GM06990 (cell line): ENCODE data around the gene AMZ1.

Experiments used
- DNase-seq: peaks from one replicate; pipeline ENCODE4 v3.0.0-alpha.2; 2011; ENCODE audit not compliant: insufficient read length; ENCODE audit errors: extremely low read depth
- H3K27me3 ChIP-seq: replicated peaks from 2 replicates; pipeline ENCODE4 v1.6.0; 2011; ENCODE audit warnings: low read length; ENCODE audit not compliant: control insufficient read depth, insufficient read depth
- H3K36me3 ChIP-seq: 2 replicates; pipeline ENCODE4 v1.5.1; 2011; ENCODE audit warnings: low read length; ENCODE audit not compliant: control insufficient read depth, insufficient read depth
- H3K4me3 ChIP-seq: replicated peaks from 2 replicates; pipeline ENCODE4 v1.5.1; 2011; ENCODE audit warnings: low read depth, mild to moderate bottlenecking, control low read depth, low read length
- TF ChIP-seq, protein P1 (sequence below): IDR thresholded peaks from 2 replicates; pipeline ENCODE4 v1.5.1; 2011; ENCODE audit warnings: low read length, control low read depth, mild to moderate bottlenecking, inconsistent platforms; ENCODE audit not compliant: insufficient read depth, poor library complexity, severe bottlenecking

AMZ1 gene

DNA sequence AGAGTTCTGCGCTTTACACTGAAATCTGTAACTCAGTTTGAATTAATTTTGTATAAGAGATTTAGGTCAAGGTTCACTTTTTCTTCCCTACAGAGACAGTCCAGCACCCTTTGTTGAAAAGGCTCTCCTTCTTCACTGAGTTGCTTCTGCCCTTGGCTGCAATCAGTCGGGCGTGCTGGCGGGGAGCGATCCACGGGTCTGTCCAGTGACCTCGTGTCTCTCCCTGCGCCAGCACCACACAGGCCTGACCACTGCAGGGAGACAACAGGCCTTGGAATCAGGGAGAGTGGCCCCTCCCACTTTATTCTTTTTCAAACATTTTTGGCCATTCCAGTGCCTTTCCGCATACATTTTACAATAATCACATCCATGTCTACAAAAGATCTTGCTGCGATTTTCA lies 66.9 kb downstream of the AMZ1 start:
- no peak overlapping the region for H3K4me3 ChIP-seq
- TF ChIP-seq, protein P1, sequence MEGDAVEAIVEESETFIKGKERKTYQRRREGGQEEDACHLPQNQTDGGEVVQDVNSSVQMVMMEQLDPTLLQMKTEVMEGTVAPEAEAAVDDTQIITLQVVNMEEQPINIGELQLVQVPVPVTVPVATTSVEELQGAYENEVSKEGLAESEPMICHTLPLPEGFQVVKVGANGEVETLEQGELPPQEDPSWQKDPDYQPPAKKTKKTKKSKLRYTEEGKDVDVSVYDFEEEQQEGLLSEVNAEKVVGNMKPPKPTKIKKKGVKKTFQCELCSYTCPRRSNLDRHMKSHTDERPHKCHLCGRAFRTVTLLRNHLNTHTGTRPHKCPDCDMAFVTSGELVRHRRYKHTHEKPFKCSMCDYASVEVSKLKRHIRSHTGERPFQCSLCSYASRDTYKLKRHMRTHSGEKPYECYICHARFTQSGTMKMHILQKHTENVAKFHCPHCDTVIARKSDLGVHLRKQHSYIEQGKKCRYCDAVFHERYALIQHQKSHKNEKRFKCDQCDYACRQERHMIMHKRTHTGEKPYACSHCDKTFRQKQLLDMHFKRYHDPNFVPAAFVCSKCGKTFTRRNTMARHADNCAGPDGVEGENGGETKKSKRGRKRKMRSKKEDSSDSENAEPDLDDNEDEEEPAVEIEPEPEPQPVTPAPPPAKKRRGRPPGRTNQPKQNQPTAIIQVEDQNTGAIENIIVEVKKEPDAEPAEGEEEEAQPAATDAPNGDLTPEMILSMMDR: no peak
- H3K27me3 ChIP-seq: no peaks in the 10 kb centered on the region
- H3K36me3 ChIP-seq: no peaks in the 10 kb centered on the region
- no peak for DNase-seq

DNA sequence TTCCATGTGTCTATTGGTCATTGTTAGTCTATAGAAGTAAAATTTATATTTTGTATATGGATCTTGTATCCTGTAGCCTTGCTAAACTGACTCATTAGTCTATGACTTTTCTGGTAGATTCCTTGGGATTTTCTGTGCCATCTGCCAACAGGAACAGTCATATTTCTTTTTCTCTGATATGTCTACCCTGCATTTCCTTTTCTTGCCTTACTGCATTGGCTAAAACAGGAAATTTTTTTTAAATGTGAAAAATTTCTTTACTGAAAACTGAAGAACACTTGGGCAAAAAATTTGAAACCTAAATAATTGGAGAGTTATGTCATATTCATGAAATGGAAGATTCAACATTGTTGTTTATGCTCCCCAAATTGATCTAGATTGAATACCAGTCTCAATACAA lies 67.5 kb downstream of the AMZ1 start:
- TF ChIP-seq, protein P1: no peak
- H3K36me3 ChIP-seq: no peaks in the 10 kb centered on the region
- no peak overlapping the region for H3K4me3 ChIP-seq
- DNase-seq: no peak
- no peaks in the 10 kb centered on the region for H3K27me3 ChIP-seq

DNA sequence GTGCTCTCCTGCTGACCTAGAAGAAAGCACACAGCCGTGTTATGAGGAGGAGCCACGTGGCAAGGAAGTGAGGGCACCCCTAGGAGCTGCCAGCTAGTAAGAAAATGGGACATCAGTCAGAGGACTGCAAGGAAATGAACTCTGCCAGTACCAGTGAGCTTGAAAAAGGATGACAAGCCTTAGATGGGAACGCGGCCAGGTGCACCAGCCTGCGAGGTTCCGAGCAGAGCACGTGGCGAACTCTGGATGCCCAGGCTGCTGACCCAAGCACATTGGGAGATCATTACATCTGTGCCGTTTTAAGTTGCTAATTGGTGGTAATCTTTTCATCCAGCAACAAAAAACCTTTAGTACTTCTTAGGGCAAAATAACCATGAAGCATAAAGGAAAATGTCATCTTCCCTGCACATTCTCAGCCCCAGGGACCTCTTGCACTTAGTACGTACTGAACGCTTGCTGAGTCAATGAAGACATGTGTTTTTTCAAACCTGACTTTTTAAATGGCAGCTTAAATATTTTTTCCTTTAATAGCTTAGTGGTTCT lies 69.4 kb downstream of the AMZ1 start:
- TF ChIP-seq, protein P1: no peak
- Histone ChIP-seq H3K36me3 (no peaks in the 10 kb centered on the region; the same call in 1 of the 2 replicates), H3K27me3 (no peaks in the 10 kb centered on the region), H3K4me3 (no peak overlapping the region)
- no peak for DNase-seq

DNA sequence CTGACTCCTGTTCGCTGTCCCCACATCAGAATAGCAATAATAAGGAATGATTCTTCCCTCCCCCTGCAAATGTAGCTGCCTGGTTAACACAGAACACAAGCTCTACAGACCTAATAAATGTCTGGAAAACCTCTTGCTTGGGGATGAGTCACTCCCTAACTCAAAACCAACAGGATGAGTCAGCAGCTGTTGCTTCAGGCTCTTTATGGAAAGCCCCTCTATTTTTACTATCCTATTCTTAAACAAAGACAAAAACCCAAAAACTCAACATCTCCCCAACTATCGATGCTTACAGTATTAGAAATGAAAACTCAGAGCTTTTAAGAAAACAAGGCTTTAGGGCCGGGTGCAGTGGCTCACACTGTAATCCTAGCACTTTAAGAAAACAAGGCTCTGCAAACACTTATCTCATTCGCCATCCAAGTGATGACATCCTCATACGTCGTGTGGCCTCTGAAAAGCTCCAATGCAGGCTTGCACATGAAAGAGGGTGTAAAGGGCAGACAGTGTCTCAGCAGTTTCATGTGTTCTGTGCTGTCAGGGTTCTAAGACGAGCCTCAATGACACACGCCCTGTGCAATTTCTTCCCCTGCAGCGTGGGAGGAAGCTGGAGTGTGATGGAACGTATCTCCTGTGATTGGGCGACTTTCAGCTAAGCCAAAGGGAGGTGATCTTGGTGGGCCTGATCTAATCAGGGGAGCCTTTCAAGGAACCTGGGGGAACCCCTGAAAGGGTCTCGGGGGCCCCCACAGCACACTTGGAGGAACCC lies 70.1 kb downstream of the AMZ1 start:
- H3K4me3 ChIP-seq: 0 out of 2 replicates have a peak overlapping the region, but pooled peaks have one; percentile 17
- peak; percentile 63 for DNase-seq
- H3K36me3 ChIP-seq: no peaks in the 10 kb centered on the region; the same call in 1 of the 2 replicates
- no peaks in the 10 kb centered on the region for H3K27me3 ChIP-seq
- TF ChIP-seq, protein P1: no peak

DNA sequence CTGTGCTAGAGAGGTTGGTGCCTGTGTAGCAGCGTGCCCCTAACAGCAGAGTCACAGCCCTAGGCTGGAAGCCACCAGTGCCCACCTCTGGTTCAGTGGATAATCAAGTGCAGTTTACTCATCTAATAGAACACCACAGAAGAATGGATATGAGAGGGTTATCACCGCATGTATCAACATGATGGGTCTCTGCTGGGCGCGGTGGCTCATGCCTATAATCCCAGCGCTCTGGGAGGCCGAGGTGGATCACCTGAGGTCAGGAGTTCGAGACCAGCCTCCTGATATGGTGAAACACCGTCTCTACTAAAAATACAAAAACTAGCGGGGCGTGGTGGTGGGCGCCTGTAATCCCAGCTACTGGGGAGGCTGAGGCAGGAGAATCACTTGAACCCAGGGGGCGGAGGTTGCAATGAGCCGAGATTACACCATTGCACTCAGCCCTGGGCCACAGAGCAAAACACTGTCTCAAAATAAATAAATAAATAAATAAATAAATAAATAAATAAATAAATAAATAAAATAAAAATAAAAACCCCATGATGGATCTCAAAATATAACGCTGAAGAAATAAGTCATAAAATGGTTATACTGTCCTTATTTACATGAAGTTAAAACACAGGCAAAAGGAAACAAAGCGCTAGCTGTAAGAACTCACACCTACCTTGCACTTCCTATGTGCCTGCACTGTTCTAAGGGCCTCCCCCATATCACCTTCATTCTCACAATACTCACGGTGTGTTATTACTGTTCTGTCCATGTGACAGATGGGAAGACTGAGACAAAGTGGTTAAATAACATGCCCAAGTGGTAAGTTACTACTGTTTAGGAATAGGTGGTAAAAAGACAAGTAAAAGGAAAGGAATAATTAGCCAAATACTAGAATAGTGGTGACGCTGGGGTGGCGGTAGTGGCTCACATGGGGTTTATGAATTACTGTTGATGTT lies 70.9 kb downstream of the AMZ1 start:
- TF ChIP-seq, protein P1: no peak
- Histone ChIP-seq H3K36me3 (no peaks in the 10 kb centered on the region; the same call in 1 of the 2 replicates), H3K4me3 (0 out of 2 replicates have a peak overlapping the region, but pooled peaks have one; percentile 17), H3K27me3 (no peaks in the 10 kb centered on the region)
- no peak for DNase-seq
